SK-N-MC (cell line): ENCODE measurements around the gene TRAM2.

ENCODE experiments used
- EZH2 ChIP-seq: fragments of 200-600 bp; sonication (generic); IDR thresholded peaks from one replicate; pipeline ENCODE4 v1.6.1; 2017; ENCODE audit warnings: antibody characterized with exemption
- FOXP2 ChIP-seq: optimal IDR thresholded peaks from 2 replicates; pipeline ENCODE3; 2011; ENCODE audit warnings: mild to moderate bottlenecking, moderate library complexity; ENCODE audit not compliant: insufficient read depth; ENCODE audit errors: extremely low read length, control extremely low read depth
- POLR2AphosphoS5 ChIP-seq: IDR thresholded peaks from 2 replicates; pipeline ENCODE4 v1.6.1; 2012; ENCODE audit warnings: mild to moderate bottlenecking, low read depth, low read length, borderline replicate concordance

GRCh38 chr6:52531834-52532233, 45.0 kb downstream of the TRAM2 start:
- TF ChIP-seq POLR2AphosphoS5 (no peak), EZH2 (no peak), FOXP2 (no peak)
